ENCODE results near the gene ROBO2.

ROBO2 gene

DNA sequence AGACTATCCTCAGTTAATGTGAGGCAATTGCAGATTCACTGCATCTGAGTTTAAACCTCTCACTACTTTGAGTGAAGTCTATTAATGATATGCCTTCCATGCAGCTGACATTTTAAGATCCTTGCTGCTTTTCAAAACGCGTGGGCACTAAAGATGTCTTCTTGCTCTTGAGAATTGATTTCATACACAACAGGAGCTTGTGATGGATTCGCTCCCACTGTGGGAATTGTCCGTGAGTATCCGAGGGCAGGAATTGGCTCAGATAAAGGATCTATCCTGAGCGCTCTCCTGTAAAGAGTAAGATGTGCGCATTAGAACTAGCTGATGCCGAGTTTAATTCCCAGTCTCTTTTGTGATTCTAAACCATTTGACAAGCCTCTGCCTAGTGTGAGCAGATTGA is 167.9 kb downstream of the ROBO2 start:
- TF ChIP-seq, protein P1, sequence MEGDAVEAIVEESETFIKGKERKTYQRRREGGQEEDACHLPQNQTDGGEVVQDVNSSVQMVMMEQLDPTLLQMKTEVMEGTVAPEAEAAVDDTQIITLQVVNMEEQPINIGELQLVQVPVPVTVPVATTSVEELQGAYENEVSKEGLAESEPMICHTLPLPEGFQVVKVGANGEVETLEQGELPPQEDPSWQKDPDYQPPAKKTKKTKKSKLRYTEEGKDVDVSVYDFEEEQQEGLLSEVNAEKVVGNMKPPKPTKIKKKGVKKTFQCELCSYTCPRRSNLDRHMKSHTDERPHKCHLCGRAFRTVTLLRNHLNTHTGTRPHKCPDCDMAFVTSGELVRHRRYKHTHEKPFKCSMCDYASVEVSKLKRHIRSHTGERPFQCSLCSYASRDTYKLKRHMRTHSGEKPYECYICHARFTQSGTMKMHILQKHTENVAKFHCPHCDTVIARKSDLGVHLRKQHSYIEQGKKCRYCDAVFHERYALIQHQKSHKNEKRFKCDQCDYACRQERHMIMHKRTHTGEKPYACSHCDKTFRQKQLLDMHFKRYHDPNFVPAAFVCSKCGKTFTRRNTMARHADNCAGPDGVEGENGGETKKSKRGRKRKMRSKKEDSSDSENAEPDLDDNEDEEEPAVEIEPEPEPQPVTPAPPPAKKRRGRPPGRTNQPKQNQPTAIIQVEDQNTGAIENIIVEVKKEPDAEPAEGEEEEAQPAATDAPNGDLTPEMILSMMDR (conservative IDR thresholded peaks at IDR 0.05; ENCODE audit: low read depth, low read length), result no peak
- no peak overlapping the region for H3K4me3 ChIP-seq (ENCODE audit: low read depth, low read length)
- DNase-seq (ENCODE audit: low read depth), result no peak

DNA sequence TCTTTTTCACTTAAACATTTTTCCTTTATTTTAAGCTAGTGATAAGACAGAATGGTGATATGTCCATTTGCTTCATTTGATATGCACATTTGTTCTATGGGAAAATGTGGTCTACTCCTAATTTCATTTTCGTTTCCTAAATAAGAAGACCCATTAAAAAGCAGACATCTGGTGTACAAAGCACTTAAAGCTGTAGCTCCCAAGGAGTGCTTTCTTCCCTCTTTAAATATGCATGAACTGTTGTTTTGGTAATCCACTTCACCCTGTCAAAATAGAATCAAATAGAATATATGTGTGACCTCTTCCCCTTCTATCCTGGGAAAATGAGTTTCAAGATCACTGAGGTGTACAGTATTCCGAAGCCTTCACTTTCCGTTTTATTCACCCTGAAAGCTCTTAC is 182.8 kb downstream of the ROBO2 start:
- H3K4me3 ChIP-seq (ENCODE audit: low read depth, low read length), result no peak overlapping the region
- TF ChIP-seq, protein P1 (conservative IDR thresholded peaks at IDR 0.05; ENCODE audit: low read depth, low read length), result no peak
- DNase-seq (ENCODE audit: low read depth), result no peak

DNA sequence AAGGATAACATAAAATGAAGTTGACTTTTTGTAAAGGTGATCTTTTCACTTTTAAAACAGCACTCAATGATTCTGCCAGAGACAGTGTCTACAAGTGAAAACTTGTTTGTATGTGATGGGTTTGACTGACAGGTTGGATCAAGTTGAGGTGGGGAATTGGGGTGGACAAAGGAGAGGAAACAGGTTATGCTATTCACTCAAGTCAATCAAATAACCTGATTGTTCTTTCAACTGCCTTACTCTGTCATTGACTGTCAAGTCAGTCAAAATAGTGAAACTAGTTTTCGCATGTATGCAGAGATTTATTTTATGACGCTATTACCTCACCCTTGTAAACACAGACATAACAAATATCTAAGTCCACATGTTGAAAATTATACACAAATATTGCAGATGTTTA is 187.7 kb downstream of the ROBO2 start:
- H3K4me3 ChIP-seq (ENCODE audit: low read depth, low read length), result no peak overlapping the region
- DNase-seq (ENCODE audit: low read depth), result no peak
- TF ChIP-seq, protein P1 (conservative IDR thresholded peaks at IDR 0.05; ENCODE audit: low read depth, low read length), result no peak

DNA sequence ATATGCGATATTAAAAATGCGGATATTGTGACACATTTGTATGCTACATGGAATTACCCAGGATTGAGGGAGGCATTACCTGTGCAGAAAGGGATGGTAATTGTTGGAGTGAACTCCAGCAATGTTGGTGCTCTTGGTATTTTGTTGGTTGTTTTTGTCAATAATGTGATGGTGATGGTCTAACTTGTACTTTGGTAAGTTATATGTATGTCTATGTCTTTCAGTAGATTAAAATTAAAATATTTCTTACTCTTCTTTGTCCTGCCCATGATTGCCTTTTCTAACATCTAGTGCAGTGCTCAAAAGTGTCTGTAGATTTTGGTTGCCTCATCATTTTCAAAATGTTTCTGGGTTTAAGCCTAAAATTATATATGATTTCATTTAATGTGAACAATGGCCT is 192.7 kb downstream of the ROBO2 start:
- DNase-seq (ENCODE audit: low read depth), result no peak
- TF ChIP-seq, protein P1 (conservative IDR thresholded peaks at IDR 0.05; ENCODE audit: low read depth, low read length), result no peak
- no peak overlapping the region for H3K4me3 ChIP-seq (ENCODE audit: low read depth, low read length)

DNA sequence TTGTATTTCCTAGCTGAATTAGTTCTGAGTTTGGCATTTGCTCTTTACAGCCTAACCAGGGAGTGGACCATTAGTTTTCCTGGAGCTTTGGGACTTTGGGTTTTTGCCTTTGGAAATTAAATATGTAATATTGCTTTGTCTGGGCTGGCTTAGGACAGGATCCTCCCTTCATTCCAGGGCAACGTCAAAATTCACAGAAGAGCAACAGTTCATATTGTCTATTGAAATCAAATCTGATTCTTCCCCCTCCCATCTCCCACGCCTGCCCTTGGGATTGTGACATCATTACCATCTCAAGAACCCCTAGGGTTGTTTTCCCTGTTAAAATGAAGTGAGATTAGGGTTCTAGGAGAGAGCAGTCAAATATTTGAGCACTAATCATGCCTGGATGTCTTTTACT is 194.1 kb downstream of the ROBO2 start:
- DNase-seq (ENCODE audit: low read depth), result no peak
- TF ChIP-seq, protein P1 (conservative IDR thresholded peaks at IDR 0.05; ENCODE audit: low read depth, low read length), result no peak
- no peak overlapping the region for H3K4me3 ChIP-seq (ENCODE audit: low read depth, low read length)

DNA sequence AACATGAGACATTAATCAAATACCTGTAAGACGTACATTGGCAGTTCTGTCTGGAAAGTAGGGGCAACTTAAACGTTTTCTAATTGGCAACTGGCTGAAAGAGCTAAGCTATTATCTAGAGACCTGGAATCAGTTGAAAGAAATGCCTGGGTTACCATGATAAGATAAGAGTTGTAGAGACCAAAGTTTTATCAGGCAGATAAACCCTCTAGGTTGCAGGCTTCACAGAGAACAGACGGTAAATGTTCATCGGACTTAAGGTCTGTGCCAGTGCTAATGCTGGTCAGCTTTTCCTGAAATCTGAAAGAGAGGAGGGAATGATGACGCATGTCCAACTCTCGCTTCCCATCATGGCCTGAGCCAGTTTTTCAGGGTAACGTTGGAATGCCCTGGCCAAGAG is 196.2 kb downstream of the ROBO2 start:
- TF ChIP-seq, protein P1 (conservative IDR thresholded peaks at IDR 0.05; ENCODE audit: low read depth, low read length), result no peak
- no peak overlapping the region for H3K4me3 ChIP-seq (ENCODE audit: low read depth, low read length)
- no peak for DNase-seq (ENCODE audit: low read depth)

DNA sequence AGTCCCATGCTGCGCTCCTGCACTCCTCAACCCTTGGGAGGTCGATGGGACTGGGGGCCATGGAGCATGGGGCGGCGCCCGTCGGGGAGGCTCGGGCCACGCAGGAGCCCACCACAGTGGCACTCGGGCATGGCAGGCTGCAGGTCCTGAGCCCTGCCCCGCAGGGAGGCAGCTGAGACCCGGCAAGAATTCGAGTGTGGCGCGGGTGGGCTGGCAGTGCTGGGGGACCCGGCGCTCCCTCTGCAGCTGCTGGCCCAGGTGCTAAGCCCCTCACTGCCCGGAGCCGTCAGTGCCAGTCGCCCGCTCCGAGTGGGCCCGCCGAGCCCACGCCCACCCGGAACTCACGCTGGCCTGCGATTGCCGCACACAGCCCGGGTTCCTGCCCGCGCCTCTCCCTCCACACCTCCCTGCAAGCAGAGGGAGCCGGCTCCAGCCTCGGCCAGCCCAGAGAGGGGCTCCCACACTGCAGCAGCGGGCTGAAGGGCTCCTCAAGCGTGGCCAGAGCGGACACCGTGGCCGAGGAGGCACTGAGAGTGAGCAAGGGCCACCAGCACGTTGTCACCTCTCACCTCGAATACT is 200.3 kb downstream of the ROBO2 start:
- TF ChIP-seq, protein P1 (conservative IDR thresholded peaks at IDR 0.05; ENCODE audit: low read depth, low read length), result no peak
- no peak overlapping the region for H3K4me3 ChIP-seq (ENCODE audit: low read depth, low read length)

More for the DNA sequence above, 200.3 kb downstream of the ROBO2 start:
- no peak for DNase-seq (ENCODE audit: low read depth)

Measured in choroid plexus epithelial cell (primary cell).